SK-MEL-5 (cell line): ENCODE measurements around the gene ATP6V0B. TPM values are rescaled to one million over a fixed set of nuclear protein-coding genes. Genes with fewer than 3 reads are reported as not detected.

ENCODE experiments used
- DNase-seq: peaks from one replicate; pipeline ENCODE4 v3.0.0-alpha.2; 2016; ENCODE audit warnings: low read depth, low spot score
- in situ Hi-C: cut with HindIII; loops from 2 replicates; pipeline ENCODE4 v1.10.0; 2016; ENCODE audit warnings: low sequenced_read_pairs, high pct_unique_total_duplicates, low pct_unique_long_range_greater_than_20kb
- total RNA-seq: library from RNA; depleted of rRNA; stranded (reverse); fragments of >200 nt; shearing (Covaris generic); gene quantifications from 2 replicates; pipeline ENCODE4 v1.2.3, GENCODE V29; 2014

ATP6V0B gene
- total RNA-seq, 1 experiment from 2014 or later, result 420 TPM

GRCh38 chr1:44012404-44012803 is 37.6 kb downstream of the ATP6V0B start:
- DNase-seq, result peak; percentile 14
- in situ Hi-C loops, result no loop called here

GRCh38 chr1:44012941-44013609 is 38.3 kb downstream of the ATP6V0B start:
- no peak for DNase-seq
- in situ Hi-C loops, result no loop called here

DNA sequence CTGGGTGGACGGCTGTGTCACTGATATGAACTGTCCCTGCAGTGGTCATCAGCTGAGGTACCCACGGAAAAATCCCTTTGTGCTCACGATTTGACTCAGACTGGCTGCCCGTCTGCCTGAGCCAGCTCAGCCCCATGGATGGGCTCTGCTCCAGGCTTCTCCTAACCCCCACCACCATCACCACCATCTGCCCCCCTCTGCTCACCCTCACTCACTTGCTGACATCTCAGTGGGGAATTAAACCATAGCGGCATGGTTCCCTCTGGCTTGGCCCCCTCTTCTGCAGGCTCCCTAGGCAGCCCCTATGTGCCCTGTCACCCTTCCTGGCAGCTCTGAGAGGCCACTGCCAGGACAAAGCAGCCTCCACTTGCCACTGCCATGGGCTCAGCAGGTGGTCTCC is 39.2 kb downstream of the ATP6V0B start:
- in situ Hi-C loops, result no loop called here
- DNase-seq, result no peak

DNA sequence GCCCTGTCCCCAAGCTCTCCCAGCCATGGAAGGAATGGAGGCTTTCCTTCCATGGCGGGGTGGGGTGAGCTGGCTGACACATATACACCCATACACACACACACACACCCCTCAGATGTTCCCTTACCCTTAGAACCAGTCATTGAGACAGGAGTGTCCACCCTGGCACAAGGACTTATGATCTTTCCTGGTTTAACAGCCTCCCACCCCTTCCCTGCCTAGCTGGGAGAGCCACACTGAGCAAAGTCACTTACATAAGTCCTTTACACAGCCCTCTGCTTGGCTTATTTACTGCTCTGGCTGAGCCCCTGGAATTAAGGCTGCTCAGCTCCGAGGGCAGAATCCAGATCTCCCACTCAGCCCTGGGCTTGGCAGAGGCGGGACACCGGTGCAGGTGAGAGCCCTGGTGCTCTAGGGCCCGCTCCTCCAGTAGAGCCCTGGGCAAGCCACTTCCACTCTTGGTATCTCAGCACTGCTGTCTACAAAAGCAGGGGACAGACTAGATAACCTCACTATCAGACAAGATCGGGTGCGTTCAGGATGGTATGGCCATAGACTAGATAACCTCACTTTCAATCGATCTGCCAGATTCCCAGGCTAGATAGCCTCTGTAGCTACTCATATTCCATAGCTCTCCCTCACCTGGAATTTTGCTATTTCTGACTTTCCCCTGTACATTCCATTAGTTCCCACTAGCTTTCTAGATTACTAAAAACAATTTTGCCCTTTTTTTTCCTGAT is 39.8 kb downstream of the ATP6V0B start:
- in situ Hi-C loops, result no loop called here
- no peak for DNase-seq

- in situ Hi-C loops, result no loop called here
- DNase-seq, result no peak
Observed at GRCh38 chr1:44015206-44015605, 40.4 kb downstream of the ATP6V0B start.

DNA sequence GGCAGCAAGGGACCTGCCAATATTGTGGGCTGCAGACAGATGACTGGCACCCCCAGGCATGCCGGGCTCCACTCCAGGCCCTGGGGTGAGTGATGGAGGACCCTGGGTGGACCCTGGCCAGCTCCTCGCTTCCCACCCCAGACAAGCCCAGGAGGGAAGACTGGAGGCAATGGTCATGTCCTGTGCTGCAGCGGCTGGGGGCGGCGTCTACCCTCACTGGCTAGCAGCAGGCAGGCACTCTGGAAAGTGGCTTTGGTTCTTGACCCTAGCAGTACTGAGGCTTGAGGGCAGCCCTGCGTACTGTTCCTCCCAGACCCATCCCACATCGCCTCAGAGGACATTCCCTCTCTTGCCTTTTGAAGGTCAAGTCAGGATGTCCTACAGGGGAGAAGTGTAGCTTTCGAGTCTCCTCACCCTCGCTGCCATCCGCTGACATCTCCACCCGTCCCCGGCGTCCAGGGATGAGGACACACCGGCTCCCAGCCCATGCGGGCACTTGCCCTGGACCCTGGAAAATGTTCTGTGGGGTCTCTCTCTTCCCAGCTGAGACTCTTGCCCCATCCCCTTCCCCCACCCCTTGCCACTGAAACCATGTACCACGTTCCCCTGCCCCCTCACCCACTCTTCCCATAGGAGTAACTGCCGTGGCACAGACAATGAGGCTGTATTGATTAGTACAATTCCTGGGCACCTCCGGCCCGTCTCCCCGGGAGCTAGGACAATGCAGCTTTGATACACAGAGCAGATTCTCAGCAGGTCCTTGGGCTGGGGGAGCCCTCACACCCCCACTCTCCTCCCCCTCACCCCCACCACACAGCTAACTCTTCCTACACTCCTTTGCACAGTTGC is 41.5 kb downstream of the ATP6V0B start:
- DNase-seq, result no peak
- in situ Hi-C loops, result no loop called here

DNA sequence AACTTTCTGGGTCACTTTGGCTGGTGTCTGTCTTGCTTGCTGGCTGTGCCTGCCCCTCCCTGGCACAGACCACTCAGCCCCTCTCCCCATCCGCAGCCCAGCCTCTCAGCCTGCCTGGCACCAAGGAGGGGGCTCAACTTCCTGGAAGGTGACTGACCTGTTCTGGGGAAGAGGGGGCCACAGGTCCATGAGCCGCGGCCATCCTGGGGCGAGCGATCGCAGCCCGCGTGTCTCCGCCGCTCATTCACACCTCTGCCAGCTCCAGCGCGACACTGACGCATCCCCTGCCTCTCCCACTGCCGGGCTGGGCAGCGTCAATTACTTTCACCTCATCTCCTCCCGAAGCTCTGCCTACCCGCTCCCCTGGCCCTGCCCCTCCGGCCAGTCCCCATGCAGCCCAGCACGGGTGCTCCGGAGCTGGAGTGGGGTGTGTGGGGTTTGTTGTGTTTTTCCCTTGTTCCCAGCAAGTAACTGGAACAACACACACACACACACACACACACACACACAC is 42.2 kb downstream of the ATP6V0B start:
- in situ Hi-C loops, result no loop called here
- no peak for DNase-seq

GRCh38 chr1:44019466-44019948 is 44.7 kb downstream of the ATP6V0B start:
- in situ Hi-C loops, result no loop called here
- DNase-seq, result no peak

DNA sequence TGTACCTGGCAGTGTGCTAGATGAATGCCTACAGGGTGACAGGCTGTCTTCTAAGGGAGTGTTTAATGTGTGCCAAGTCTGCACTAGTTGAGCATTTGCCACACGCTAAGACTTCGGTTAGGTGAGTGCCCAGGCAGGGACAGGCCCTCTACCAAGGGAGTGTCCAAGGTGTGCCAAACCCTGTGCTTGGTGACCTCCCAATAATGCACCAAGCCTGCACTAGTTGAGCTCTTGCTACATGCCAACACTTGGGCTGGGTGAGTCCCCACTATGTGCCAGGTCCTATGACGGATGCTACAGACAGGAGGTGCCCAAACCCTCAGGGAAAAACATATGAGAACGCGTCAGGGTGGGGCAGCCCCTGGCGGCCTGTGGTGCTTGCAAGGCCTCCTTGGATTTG is 45.7 kb downstream of the ATP6V0B start:
- in situ Hi-C loops, result no loop called here
- DNase-seq, result no peak

GRCh38 chr1:44021156-44021555 is 46.4 kb downstream of the ATP6V0B start:
- in situ Hi-C loops, result no loop called here
- DNase-seq, result no peak

DNA sequence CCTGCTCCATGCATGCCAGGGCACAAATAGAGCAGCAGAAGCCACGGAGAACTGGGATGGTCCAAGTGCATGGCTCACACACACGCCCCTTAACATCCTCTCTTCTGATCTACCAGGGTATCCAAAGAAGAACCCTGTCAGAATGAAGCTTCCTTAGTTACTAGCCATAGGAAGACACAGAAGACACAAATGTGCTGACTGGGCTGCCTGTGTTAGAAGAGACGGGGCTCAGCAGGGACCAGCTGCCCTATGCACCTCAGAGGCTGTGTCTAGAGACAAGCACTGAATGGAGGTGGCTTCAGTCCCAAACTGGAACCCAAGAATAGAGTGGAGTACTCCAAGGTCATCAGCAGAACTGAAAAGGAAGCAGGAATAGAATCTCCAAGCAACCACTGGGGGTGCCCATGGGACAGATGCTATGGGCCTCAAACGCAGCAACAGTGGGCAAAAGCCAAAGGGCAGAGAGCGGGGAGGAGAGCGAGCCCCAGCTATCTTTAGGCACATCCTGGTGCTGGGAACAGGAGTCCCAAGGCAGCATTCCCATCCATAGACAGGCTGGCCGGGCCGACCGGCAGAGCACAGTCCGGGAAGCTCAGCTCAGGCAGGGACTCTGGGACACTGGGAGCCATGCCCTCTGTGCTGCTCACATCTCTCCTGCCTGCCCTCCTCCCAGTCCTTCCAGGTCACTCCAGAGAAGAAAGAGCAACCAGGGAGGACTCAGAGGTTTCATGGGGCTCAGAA is 47.0 kb downstream of the ATP6V0B start:
- DNase-seq, result peak; percentile 10
- in situ Hi-C loops, result no loop called here

DNA sequence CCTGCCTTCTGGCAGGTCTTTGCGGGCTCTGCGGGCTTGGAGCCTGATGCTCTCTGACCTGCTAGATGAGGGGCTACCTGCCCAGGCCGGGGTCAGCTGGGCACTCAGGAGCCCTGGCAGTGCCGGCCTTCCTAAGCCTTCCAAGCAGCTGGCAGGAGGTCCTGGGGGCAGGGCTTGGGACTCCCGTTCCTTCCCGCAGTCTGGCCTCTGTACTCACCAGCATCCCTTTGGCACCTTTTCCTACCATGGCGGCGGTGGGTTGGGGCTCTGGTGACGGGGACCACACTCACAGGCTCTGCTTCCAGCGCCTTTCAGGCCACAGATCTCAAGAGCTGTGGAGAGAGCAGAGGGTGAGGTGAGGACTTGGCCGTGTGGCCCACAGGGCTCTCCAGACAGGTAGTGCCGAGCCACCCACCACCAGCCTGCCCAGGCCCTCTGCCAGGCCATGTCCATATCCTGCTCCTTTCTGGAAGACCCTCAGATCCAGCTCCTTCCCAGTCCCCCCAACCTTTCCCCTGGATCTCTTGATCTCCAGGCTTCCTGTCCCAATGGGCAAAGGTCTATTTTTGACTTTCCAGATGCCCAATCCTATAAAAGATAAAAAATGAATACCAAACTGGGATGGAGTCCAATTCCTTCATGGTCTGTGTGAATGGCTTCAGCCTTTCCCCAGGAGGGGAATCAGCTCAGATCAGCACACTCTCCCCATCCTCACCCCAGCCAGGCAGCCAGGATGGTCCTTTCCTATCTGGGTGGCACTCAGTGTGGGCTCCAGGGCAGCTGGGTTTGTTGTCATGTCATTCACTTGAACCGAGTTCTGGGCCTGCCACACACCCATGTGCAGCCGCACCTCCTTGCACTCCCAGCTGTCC is 49.5 kb downstream of the ATP6V0B start:
- in situ Hi-C loops, result no loop called here

DNA sequence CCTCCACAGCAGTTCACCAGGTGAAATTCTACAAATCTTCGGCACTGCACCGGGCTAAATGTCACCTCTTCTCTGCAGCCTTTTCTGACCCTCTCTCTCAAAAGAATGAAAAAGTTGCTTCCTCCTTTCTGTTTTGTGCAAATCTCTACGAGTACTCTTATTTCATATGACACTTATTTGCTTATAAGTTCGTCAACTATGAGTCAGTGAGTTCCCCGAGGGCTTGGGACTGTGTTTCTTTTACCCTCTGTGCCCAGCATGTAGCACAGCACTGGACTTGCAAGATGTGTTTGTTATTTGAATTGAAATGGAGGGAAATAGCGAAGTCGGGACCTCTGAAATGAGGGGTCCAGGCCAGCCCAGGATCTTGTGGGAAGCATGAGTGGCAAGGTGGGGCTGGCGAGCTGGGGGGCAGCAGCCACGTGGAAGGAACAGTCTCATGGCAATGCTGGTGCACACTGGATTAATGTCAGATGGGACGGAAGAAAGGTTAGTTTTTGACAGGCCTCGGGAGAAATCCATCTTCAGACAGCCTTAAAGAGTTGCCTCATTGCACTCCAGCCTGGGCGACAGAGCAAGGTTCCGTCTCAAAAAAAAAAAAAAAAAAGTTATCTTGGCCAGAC is 50.3 kb downstream of the ATP6V0B start:
- in situ Hi-C loops, result no loop called here
- no peak for DNase-seq

More for the DNA sequence above, 49.5 kb downstream of the ATP6V0B start:
- DNase-seq, result no peak

DNA sequence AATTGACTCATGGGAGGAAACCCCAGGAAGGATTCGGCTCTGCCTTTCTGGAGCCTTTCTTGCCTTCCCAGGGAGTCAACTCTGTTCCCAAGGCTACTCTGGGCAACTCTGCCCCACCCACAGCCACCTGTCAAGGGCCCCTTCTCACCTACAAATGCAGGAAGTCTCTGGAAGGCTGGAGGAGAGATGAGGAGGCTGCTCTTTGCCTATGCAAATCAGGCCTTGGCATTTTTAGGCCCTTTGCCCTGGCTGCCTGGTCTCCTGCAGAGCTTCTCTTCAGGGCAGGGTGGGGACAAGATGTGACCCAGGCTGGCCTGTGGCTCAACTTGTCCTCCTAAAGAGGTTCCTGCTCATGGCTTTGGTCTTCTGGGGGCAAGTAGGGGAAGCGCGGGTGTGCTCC is 51.1 kb downstream of the ATP6V0B start:
- in situ Hi-C loops, result no loop called here

GRCh38 chr1:44027320-44027719 is 52.6 kb downstream of the ATP6V0B start:
- DNase-seq, result no peak
- in situ Hi-C loops, result no loop called here

More for the DNA sequence above, 51.1 kb downstream of the ATP6V0B start:
- DNase-seq, result no peak
